ENCODE measurements around the gene HNRNPL. TPM values are rescaled to one million over a fixed set of nuclear protein-coding genes. Genes with fewer than 3 reads are reported as not detected.
"Not testable (repeated sequence)": the region's sequence is repeated elsewhere in the genome, so short reads cannot be mapped to it uniquely, and the experiment has no call there.

The HNRNPL gene
- polyA plus RNA-seq, 1 experiment: 316 TPM

DNA sequence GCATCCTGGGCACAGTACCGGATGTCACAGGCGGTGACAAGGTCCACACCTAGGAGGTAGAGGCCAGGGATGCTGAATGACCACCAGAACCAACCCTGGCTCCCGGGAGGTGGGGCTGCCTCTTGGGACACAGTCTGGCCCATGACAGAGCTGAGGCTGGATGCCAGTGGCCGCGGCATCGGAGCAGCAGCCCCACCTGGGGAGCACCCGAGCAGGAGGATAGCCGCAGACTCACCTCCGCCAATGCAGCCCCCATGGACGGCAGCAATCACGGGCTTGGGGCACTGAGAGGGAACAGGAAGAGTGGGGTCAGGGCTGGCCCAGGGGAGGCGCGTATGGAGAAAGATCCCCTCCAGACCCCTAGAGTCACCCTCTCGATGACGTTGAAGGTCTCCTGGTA, 32.7 kb downstream of the HNRNPL start:
- DNase-seq (ENCODE audit: low read depth, low spot score): no peak
- POLR2A ChIA-PET: no interaction called here
- CTCF ChIA-PET: no interaction called here
- Histone ChIP-seq H3K27me3 (ENCODE audit: control insufficient read depth, insufficient read depth, low read length) (no peaks in the 10 kb centered on the region), H3K9me3 (ENCODE audit: control insufficient read depth, insufficient read depth, low read length) (peaks cover 4% of the 10 kb centered on the region; the same call in 1 of the 2 replicates), H3K27ac (ENCODE audit: low read depth, low read length) (no peak overlapping the region), H3K4me3 (ENCODE audit: low read depth, low read length) (no peak overlapping the region)
- TF ChIP-seq, protein P1, sequence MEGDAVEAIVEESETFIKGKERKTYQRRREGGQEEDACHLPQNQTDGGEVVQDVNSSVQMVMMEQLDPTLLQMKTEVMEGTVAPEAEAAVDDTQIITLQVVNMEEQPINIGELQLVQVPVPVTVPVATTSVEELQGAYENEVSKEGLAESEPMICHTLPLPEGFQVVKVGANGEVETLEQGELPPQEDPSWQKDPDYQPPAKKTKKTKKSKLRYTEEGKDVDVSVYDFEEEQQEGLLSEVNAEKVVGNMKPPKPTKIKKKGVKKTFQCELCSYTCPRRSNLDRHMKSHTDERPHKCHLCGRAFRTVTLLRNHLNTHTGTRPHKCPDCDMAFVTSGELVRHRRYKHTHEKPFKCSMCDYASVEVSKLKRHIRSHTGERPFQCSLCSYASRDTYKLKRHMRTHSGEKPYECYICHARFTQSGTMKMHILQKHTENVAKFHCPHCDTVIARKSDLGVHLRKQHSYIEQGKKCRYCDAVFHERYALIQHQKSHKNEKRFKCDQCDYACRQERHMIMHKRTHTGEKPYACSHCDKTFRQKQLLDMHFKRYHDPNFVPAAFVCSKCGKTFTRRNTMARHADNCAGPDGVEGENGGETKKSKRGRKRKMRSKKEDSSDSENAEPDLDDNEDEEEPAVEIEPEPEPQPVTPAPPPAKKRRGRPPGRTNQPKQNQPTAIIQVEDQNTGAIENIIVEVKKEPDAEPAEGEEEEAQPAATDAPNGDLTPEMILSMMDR (IDR thresholded peaks at IDR 0.05; ENCODE audit: low read depth, low read length): no peak

DNA sequence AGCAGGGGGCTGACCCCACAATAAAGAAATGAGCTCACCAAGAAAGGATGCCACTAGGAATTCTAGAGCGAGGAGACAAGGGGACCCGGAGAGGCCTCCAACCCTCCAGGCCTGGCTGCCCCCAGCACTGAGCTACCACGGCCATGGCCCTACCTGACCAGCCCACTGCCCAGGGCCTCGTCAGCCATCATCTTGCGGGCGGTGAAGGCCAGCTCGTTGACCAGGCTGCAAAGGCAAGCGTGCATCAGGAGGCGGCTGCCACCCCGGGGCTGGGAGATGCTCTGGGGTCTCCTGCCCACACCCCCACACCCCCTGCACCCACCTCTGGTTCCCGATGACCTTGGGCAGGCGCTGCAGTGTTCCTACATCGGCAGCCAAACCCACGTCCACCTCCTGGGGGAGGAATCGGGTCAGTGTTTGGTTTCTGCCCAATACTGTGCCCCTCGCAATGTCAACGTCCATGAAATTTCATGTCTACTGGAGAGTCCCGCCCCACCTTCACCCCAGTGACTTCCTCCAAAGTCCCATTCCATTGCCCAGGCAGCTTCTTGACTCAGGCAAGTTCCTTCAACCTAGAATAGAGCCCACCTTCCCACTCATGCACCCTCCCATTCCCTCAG, 33.5 kb downstream of the HNRNPL start:
- Histone ChIP-seq H3K9me3 (ENCODE audit: control insufficient read depth, insufficient read depth, low read length) (no peaks in the 10 kb centered on the region; the same call in 1 of the 2 replicates), H3K4me3 (ENCODE audit: low read depth, low read length) (no peak overlapping the region), H3K27ac (ENCODE audit: low read depth, low read length) (no peak overlapping the region), H3K27me3 (ENCODE audit: control insufficient read depth, insufficient read depth, low read length) (no peaks in the 10 kb centered on the region)
- no peak for DNase-seq (ENCODE audit: low read depth, low spot score)
- ChIA-PET POLR2A (interaction anchor here (0.6 kb wide), 1 partner anchor 72 kb away, joined by 4 read pairs; the partner anchor contains the start of gene CAPN12), CTCF (no interaction called here)
- TF ChIP-seq, protein P1 (IDR thresholded peaks at IDR 0.05; ENCODE audit: low read depth, low read length): no peak

DNA sequence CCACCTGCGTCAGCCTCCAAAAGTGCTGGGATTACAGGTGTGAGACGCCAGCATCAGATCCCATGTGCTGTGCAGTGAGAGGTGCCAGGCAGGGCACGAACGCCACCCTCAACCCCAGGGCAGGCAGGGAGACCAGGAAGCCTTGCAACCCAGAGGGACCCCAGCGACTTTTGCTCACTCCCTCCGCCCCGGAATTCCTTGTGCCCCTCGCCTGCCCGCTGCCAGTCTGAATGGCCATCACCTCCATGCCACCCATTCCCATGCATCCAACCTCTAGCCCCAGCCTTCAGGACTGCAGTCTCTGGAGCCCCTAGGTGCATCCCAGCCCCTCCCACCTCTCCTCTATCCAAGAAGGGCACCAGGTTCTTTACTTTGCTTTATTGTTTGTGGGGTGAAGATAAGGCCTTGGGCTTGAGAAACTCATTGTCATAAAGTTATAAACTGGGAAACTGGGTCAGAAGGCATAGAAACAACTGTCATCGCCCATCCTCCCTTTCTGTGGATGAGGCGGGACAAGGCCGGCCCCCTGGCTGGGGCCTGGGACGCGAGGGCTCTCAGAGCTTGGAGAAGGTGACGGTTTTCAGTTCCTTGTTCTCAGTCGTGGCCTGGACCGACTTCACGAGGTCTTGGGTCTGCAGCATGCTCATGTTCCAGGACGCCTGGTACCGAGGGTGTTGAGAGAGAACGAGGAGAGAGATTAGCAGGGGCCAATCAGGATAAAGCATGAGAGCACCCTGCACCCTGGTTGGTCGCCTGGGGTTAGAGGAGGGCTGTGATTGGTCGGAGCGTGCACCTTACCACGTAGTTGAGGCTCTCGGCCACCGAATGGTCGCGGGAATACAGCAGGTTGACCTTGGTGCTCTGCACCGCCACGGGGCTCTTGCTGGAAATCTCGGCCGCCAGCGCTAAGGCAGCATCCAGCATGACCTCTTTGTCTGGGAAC, 34.5 kb downstream of the HNRNPL start:
- TF ChIP-seq, protein P1 (IDR thresholded peaks at IDR 0.05; ENCODE audit: low read depth, low read length): no peak
- no peak for DNase-seq (ENCODE audit: low read depth, low spot score)
- Histone ChIP-seq H3K27ac (ENCODE audit: low read depth, low read length) (no peak overlapping the region), H3K4me3 (ENCODE audit: low read depth, low read length) (no peak overlapping the region), H3K27me3 (ENCODE audit: control insufficient read depth, insufficient read depth, low read length) (no peaks in the 10 kb centered on the region), H3K9me3 (ENCODE audit: control insufficient read depth, insufficient read depth, low read length) (no peaks in the 10 kb centered on the region; the same call in 1 of the 2 replicates)
- ChIA-PET POLR2A (no interaction called here), CTCF (no interaction called here)

DNA sequence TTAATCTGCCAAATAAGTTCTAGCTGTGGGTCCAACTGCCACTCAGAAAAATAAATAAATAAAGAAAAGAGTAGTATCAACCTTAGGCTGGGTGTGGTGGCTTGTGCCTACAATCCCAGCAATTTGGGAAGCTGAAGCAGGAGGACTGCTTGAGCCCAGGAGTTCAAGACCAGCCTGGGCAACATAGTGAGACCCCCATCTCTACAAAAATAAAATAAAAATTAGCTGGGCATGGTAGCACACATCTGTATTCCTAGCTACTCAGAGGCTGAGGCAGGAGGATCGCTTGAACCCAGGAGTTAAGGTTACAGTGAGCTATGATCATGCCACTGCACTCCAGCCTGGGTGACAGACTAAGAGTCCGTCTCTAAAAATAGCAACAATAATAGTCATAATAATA, 35.9 kb downstream of the HNRNPL start:
- H3K27ac ChIP-seq (ENCODE audit: low read depth, low read length); H3K9me3 ChIP-seq (ENCODE audit: control insufficient read depth, insufficient read depth, low read length); H3K4me3 ChIP-seq (ENCODE audit: low read depth, low read length); H3K27me3 ChIP-seq (ENCODE audit: control insufficient read depth, insufficient read depth, low read length); DNase-seq (ENCODE audit: low read depth, low spot score); CTCF ChIA-PET: not testable (repeated sequence)
- POLR2A ChIA-PET: interaction anchor here (0.7 kb wide), 1 partner anchor 97 kb away, joined by 5 read pairs; no protein-coding TSS in a partner anchor

DNA sequence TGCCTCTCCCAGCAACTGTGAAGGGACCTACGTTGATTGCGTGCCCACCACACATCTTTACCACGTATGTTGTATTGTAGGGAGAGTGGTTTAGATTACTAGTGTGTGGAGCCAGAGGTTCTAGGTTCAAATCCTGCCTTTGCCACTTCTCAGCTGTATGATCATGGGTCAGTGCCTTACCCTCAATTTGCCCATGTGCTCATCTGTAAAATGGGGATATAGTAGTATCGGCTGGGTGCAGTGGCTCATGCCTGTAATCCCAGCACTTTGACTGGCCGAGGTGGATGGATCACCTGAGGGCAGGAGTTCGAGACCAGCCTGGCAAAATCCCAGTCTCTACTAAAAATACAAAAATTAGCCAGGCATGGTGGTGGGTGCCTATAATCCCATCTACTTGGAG, 36.5 kb downstream of the HNRNPL start:
- TF ChIP-seq, protein P1 (IDR thresholded peaks at IDR 0.05; ENCODE audit: low read depth, low read length): no peak
- H3K27me3 ChIP-seq (ENCODE audit: control insufficient read depth, insufficient read depth, low read length): no peaks in the 10 kb centered on the region
- DNase-seq (ENCODE audit: low read depth, low spot score): no peak
- no peak overlapping the region for H3K27ac ChIP-seq (ENCODE audit: low read depth, low read length)
- ChIA-PET POLR2A (no interaction called here), CTCF (no interaction called here)
- no peaks in the 10 kb centered on the region; the same call in 1 of the 2 replicates for H3K9me3 ChIP-seq (ENCODE audit: control insufficient read depth, insufficient read depth, low read length)
- H3K4me3 ChIP-seq (ENCODE audit: low read depth, low read length): no peak overlapping the region

Data from AG04450 (cell line).